HEK293 (cell line): ENCODE results near the gene QRICH2.

Experiments
- CTCF ChIA-PET: fragments of 350-600 bp; formaldehyde crosslinking; extraction: SDS; loops from one replicate; lab custom pipeline; 2021; ENCODE audit warnings: antibody characterized with exemption; lab: Yijun Ruan, JAX
- POLR2A ChIA-PET: fragments of 300-600 bp; formaldehyde crosslinking; extraction: SDS; loops from one replicate; lab custom pipeline; 2020; ENCODE audit warnings: antibody characterized with exemption, inconsistent platforms; lab: Yijun Ruan, JAX
- H3K27ac ChIP-seq: fragments of 200-500 bp; sonication (Bioruptor generic); 2 replicates; pipeline ENCODE4 v1.5.1; 2014; ENCODE audit warnings: low read depth, low read length, control low read depth, inconsistent platforms; ENCODE audit errors: extremely low read depth
- H3K36me3 ChIP-seq, 2 experiments: fragments of 200-500 bp in 1 of 2; sonication (Bioruptor generic) in 1 of 2; 1 replicate in 1 of 2; 2 replicates in 1 of 2; pipeline ENCODE4 v1.5.1; 2014 to 2017; ENCODE audit warnings: inconsistent platforms in 2 of 2, low read length in 2 of 2; ENCODE audit not compliant: control insufficient read depth in 2 of 2, insufficient read depth in 1 of 2
- H3K4me1 ChIP-seq: fragments of 200-500 bp; sonication (Bioruptor generic); 2 replicates; pipeline ENCODE4 v1.5.1; 2014; ENCODE audit warnings: mild to moderate bottlenecking, low read length, inconsistent platforms; ENCODE audit not compliant: control insufficient read depth, insufficient read depth
- H3K4me3 ChIP-seq: 2 replicates; pipeline ENCODE4 v1.5.1; 2011; ENCODE audit warnings: low read depth, mild to moderate bottlenecking, control low read depth, low read length, moderate library complexity
- H3K9me3 ChIP-seq: fragments of 200-500 bp; sonication (Bioruptor generic); 2 replicates; pipeline ENCODE4 v1.5.1; 2014; ENCODE audit warnings: low read depth, low read length, inconsistent platforms; ENCODE audit not compliant: control insufficient read depth, insufficient read depth
- GFI1B ChIP-seq: fragments of 450-650 bp; formaldehyde crosslinking; IDR thresholded peaks from 2 replicates; pipeline ENCODE4 v1.5.1; 2016; ENCODE audit warnings: missing biosample characterization, missing genetic modification characterization
- GLIS1 ChIP-seq: fragments of 450-650 bp; formaldehyde crosslinking; IDR thresholded peaks from 2 replicates; pipeline ENCODE4 v1.5.1; 2016; ENCODE audit warnings: missing biosample characterization, missing genetic modification characterization
- IKZF3 ChIP-seq: fragments of 450-650 bp; IDR thresholded peaks from 2 replicates; pipeline ENCODE4 v1.5.0; 2018; ENCODE audit warnings: missing biosample characterization, mild to moderate bottlenecking, missing genetic modification characterization, moderate library complexity
- KLF10 ChIP-seq: fragments of 450-650 bp; IDR thresholded peaks from 2 replicates; pipeline ENCODE4 v1.5.1; 2018; ENCODE audit warnings: missing biosample characterization, mild to moderate bottlenecking, missing genetic modification characterization
- KLF7 ChIP-seq: fragments of 450-650 bp; formaldehyde crosslinking; IDR thresholded peaks from 2 replicates; pipeline ENCODE4 v1.5.1; 2016; ENCODE audit warnings: missing biosample characterization, missing genetic modification characterization, borderline replicate concordance
- KLF8 ChIP-seq: fragments of 450-650 bp; formaldehyde crosslinking; IDR thresholded peaks from 2 replicates; pipeline ENCODE4 v1.5.1; 2016; ENCODE audit warnings: missing biosample characterization, missing genetic modification characterization
- REPIN1 ChIP-seq: fragments of 450-650 bp; formaldehyde crosslinking; IDR thresholded peaks from 2 replicates; pipeline ENCODE4 v1.5.1; 2017; ENCODE audit warnings: missing biosample characterization, missing genetic modification characterization, low read depth
- ZEB2 ChIP-seq: fragments of 450-650 bp; formaldehyde crosslinking; IDR thresholded peaks from 2 replicates; pipeline ENCODE4 v1.5.1; 2016; ENCODE audit warnings: missing biosample characterization, missing genetic modification characterization
- ZNF121 ChIP-seq: fragments of 450-650 bp; formaldehyde crosslinking; IDR thresholded peaks from 2 replicates; pipeline ENCODE4 v1.5.1; 2016; ENCODE audit warnings: missing biosample characterization, missing genetic modification characterization
- ZNF302 ChIP-seq: fragments of 450-650 bp; formaldehyde crosslinking; IDR thresholded peaks from 2 replicates; pipeline ENCODE4 v1.5.1; 2016; ENCODE audit warnings: missing biosample characterization, missing genetic modification characterization, low read depth
- ZNF426 ChIP-seq: fragments of 450-650 bp; formaldehyde crosslinking; IDR thresholded peaks from 2 replicates; pipeline ENCODE4 v1.5.1; 2017; ENCODE audit warnings: missing biosample characterization, missing genetic modification characterization, mild to moderate bottlenecking, inconsistent platforms, moderate library complexity
- ZNF449 ChIP-seq: fragments of 450-650 bp; formaldehyde crosslinking; IDR thresholded peaks from 2 replicates; pipeline ENCODE4 v1.5.1; 2017; ENCODE audit warnings: missing biosample characterization, mild to moderate bottlenecking, missing genetic modification characterization, moderate library complexity
- ZNF510 ChIP-seq: fragments of 450-650 bp; formaldehyde crosslinking; IDR thresholded peaks from 2 replicates; pipeline ENCODE4 v1.5.1; 2018; ENCODE audit warnings: mild to moderate bottlenecking, missing genetic modification characterization, missing biosample characterization; ENCODE audit not compliant: insufficient replicate concordance
- ZNF529 ChIP-seq: fragments of 450-650 bp; formaldehyde crosslinking; IDR thresholded peaks from 2 replicates; pipeline ENCODE4 v1.5.1; 2017; ENCODE audit warnings: missing genetic modification characterization, missing biosample characterization; ENCODE audit not compliant: insufficient replicate concordance
- ZNF558 ChIP-seq: fragments of 450-650 bp; formaldehyde crosslinking; IDR thresholded peaks from 2 replicates; pipeline ENCODE4 v1.5.1; 2016; ENCODE audit warnings: missing biosample characterization, missing genetic modification characterization
- ZNF585B ChIP-seq: fragments of 450-650 bp; formaldehyde crosslinking; IDR thresholded peaks from 2 replicates; pipeline ENCODE4 v1.5.1; 2016; ENCODE audit warnings: missing biosample characterization, missing genetic modification characterization
- ZNF768 ChIP-seq: fragments of 450-650 bp; formaldehyde crosslinking; IDR thresholded peaks from 2 replicates; pipeline ENCODE4 v1.5.1; 2018; ENCODE audit warnings: missing biosample characterization, mild to moderate bottlenecking, missing genetic modification characterization
- ZNF777 ChIP-seq: fragments of 450-650 bp; formaldehyde crosslinking; IDR thresholded peaks from 2 replicates; pipeline ENCODE4 v1.5.1; 2017; ENCODE audit warnings: missing biosample characterization, missing genetic modification characterization, borderline replicate concordance
- ZXDB ChIP-seq: fragments of 450-650 bp; formaldehyde crosslinking; IDR thresholded peaks from 2 replicates; pipeline ENCODE4 v1.5.1; 2016; ENCODE audit warnings: missing biosample characterization, missing genetic modification characterization
- TF ChIP-seq, protein P1 (sequence below): fragments of 450-650 bp; formaldehyde crosslinking; conservative IDR thresholded peaks from 2 replicates; pipeline ENCODE4 v1.5.1; 2016; ENCODE audit warnings: low read depth, missing biosample characterization, missing genetic modification characterization
- TF ChIP-seq, protein P2 (sequence below): fragments of 450-650 bp; formaldehyde crosslinking; IDR thresholded peaks from 2 replicates; pipeline ENCODE4 v1.5.1; 2016; ENCODE audit warnings: missing biosample characterization, missing genetic modification characterization

QRICH2 gene

DNA sequence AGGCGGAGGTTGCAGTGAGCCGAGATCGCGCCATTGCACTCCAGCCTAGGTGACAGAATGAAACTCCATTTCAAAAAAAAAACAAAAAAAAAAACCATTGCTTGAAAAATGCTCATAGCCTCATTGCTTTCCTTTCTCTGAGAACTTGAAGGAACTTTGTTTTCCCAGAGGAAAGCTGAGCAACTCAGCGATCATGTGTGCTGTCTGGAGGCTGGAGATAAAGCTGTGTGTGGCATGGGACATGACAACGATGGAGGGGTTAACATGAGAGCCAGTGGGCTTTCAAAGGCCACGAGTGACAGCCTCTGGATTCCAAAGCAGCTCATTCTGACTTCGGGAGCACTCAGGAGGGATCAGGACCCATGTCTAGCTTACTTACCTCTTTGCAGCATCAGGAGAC is 21.6 kb upstream of the QRICH2 start:
- Histone ChIP-seq H3K27ac (no peak overlapping the region), H3K4me1 (peaks cover 3% of the 10 kb centered on the region; the same call in 1 of the 2 replicates), H3K4me3 (no peak overlapping the region), H3K36me3 (peaks cover 43 to 63% of the 10 kb centered on the region in 2 experiments), H3K9me3 (no peaks in the 10 kb centered on the region)
- ChIA-PET POLR2A (interaction anchor here (0.6 kb wide), 1 partner anchor 9 kb away, joined by 6 read pairs; no protein-coding TSS in a partner anchor), CTCF (interaction anchor here (1.4 kb wide), 2 partner anchors 50 to 51 kb away, joined by 3 to 4 read pairs; no protein-coding TSS in a partner anchor)
- TF ChIP-seq IKZF3 (tag by site-specific recombination) (no peak), ZNF558 (tag by site-specific recombination) (no peak), REPIN1 (tag by site-specific recombination) (no peak), ZNF510 (tag by site-specific recombination) (no peak), KLF10 (tag by site-specific recombination) (no peak), ZNF449 (no peak), ZEB2 (tag by site-specific recombination) (no peak), ZNF768 (tag by site-specific recombination) (no peak), ZXDB (tag by site-specific recombination) (no peak), ZNF302 (tag by site-specific recombination) (no peak)
- TF ChIP-seq, protein P1, sequence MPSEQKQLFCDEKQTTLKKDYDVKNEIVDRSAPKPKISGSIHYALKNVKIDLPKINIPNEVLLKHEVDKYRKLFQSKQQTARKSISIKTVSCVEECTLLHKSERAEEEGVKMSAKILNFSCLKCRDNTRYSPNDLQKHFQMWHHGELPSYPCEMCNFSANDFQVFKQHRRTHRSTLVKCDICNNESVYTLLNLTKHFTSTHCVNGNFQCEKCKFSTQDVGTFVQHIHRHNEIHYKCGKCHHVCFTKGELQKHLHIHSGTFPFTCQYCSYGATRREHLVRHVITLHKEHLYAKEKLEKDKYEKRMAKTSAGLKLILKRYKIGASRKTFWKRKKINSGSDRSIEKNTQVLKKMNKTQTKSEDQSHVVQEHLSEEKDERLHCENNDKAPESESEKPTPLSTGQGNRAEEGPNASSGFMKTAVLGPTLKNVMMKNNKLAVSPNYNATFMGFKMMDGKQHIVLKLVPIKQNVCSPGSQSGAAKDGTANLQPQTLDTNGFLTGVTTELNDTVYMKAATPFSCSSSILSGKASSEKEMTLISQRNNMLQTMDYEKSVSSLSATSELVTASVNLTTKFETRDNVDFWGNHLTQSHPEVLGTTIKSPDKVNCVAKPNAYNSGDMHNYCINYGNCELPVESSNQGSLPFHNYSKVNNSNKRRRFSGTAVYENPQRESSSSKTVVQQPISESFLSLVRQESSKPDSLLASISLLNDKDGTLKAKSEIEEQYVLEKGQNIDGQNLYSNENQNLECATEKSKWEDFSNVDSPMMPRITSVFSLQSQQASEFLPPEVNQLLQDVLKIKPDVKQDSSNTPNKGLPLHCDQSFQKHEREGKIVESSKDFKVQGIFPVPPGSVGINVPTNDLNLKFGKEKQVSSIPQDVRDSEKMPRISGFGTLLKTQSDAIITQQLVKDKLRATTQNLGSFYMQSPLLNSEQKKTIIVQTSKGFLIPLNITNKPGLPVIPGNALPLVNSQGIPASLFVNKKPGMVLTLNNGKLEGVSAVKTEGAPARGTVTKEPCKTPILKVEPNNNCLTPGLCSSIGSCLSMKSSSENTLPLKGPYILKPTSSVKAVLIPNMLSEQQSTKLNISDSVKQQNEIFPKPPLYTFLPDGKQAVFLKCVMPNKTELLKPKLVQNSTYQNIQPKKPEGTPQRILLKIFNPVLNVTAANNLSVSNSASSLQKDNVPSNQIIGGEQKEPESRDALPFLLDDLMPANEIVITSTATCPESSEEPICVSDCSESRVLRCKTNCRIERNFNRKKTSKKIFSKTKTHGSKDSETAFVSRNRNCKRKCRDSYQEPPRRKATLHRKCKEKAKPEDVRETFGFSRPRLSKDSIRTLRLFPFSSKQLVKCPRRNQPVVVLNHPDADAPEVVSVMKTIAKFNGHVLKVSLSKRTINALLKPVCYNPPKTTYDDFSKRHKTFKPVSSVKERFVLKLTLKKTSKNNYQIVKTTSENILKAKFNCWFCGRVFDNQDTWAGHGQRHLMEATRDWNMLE (tag by site-specific recombination), result no peak
- TF ChIP-seq, protein P2, sequence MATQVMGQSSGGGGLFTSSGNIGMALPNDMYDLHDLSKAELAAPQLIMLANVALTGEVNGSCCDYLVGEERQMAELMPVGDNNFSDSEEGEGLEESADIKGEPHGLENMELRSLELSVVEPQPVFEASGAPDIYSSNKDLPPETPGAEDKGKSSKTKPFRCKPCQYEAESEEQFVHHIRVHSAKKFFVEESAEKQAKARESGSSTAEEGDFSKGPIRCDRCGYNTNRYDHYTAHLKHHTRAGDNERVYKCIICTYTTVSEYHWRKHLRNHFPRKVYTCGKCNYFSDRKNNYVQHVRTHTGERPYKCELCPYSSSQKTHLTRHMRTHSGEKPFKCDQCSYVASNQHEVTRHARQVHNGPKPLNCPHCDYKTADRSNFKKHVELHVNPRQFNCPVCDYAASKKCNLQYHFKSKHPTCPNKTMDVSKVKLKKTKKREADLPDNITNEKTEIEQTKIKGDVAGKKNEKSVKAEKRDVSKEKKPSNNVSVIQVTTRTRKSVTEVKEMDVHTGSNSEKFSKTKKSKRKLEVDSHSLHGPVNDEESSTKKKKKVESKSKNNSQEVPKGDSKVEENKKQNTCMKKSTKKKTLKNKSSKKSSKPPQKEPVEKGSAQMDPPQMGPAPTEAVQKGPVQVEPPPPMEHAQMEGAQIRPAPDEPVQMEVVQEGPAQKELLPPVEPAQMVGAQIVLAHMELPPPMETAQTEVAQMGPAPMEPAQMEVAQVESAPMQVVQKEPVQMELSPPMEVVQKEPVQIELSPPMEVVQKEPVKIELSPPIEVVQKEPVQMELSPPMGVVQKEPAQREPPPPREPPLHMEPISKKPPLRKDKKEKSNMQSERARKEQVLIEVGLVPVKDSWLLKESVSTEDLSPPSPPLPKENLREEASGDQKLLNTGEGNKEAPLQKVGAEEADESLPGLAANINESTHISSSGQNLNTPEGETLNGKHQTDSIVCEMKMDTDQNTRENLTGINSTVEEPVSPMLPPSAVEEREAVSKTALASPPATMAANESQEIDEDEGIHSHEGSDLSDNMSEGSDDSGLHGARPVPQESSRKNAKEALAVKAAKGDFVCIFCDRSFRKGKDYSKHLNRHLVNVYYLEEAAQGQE, result no peak

GRCh38 chr17:76327696-76328095 is 19.6 kb upstream of the QRICH2 start:
- Histone ChIP-seq H3K4me1 (peaks cover 3% of the 10 kb centered on the region; the same call in 1 of the 2 replicates), H3K4me3 (no peak overlapping the region), H3K27ac (no peak overlapping the region), H3K36me3 (peaks cover 62 to 75% of the 10 kb centered on the region in 2 experiments), H3K9me3 (no peaks in the 10 kb centered on the region)
- ChIA-PET CTCF (interaction anchor here (1.2 to 2.7 kb wide), 3 partner anchors 28 to 70 kb away, joined by 4 to 12 read pairs (median 8); no protein-coding TSS in a partner anchor), POLR2A (interaction anchor here (0.7 kb wide), 1 partner anchor 15 kb away, joined by 3 read pairs; no protein-coding TSS in a partner anchor)
- TF ChIP-seq KLF7 (tag by site-specific recombination) (no peak), GFI1B (tag by site-specific recombination) (no peak), ZNF426 (tag by site-specific recombination) (no peak), ZNF777 (tag by site-specific recombination) (no peak), KLF8 (tag by site-specific recombination) (no peak), GLIS1 (tag by site-specific recombination) (no peak), ZNF585B (no peak), ZNF529 (no peak), ZNF121 (tag by site-specific recombination) (no peak)
